ENCODE data around the gene CTIF.

CTIF gene

GRCh38 chr18:48623468-48624235 is 84.8 kb downstream of the CTIF start:
- no peak for DNase-seq (ENCODE audit: low read depth)
- H3K4me3 ChIP-seq (ENCODE audit: low read depth, low read length) = no peak overlapping the region
- TF ChIP-seq CTCF (IDR thresholded peaks at IDR 0.05; ENCODE audit: control insufficient read depth, extremely low read depth, insufficient read depth) = no peak

- H3K4me3 ChIP-seq (ENCODE audit: low read depth, low read length) = no peak overlapping the region
- TF ChIP-seq CTCF (IDR thresholded peaks at IDR 0.05; ENCODE audit: control insufficient read depth, extremely low read depth, insufficient read depth) = no peak
- no peak for DNase-seq (ENCODE audit: low read depth)
These were observed 86.0 kb downstream of the CTIF start for GRCh38 chr18:48624856-48625255.

GRCh38 chr18:48627216-48627615 is 88.4 kb downstream of the CTIF start:
- no peak overlapping the region for H3K4me3 ChIP-seq (ENCODE audit: low read depth, low read length)
- TF ChIP-seq CTCF (IDR thresholded peaks at IDR 0.05; ENCODE audit: control insufficient read depth, extremely low read depth, insufficient read depth) = no peak
- no peak for DNase-seq (ENCODE audit: low read depth)

- no peak for TF ChIP-seq CTCF (IDR thresholded peaks at IDR 0.05; ENCODE audit: control insufficient read depth, extremely low read depth, insufficient read depth)
- no peak for DNase-seq (ENCODE audit: low read depth)
- H3K4me3 ChIP-seq (ENCODE audit: low read depth, low read length) = no peak overlapping the region
These were observed 91.0 kb downstream of the CTIF start for GRCh38 chr18:48629730-48630324.

- TF ChIP-seq CTCF (IDR thresholded peaks at IDR 0.05; ENCODE audit: control insufficient read depth, extremely low read depth, insufficient read depth) = no peak
- H3K4me3 ChIP-seq (ENCODE audit: low read depth, low read length) = no peak overlapping the region
- DNase-seq (ENCODE audit: low read depth) = no peak
These were observed 93.0 kb downstream of the CTIF start for GRCh38 chr18:48631851-48632250.

- no peak for TF ChIP-seq CTCF (IDR thresholded peaks at IDR 0.05; ENCODE audit: control insufficient read depth, extremely low read depth, insufficient read depth)
- H3K4me3 ChIP-seq (ENCODE audit: low read depth, low read length) = no peak overlapping the region
- DNase-seq (ENCODE audit: low read depth) = no peak
These were observed 93.9 kb downstream of the CTIF start for GRCh38 chr18:48632676-48633257.
